ENCODE measurements around the gene EPB41. TPM values are rescaled to one million over a fixed set of nuclear protein-coding genes. Genes with fewer than 3 reads are reported as not detected.

EPB41 gene
- total RNA-seq, 3 donors from 2014 or later (not counting 1 experiment from before 2014, with no cell fraction given), result 151 to 196 (median 172) TPM

DNA sequence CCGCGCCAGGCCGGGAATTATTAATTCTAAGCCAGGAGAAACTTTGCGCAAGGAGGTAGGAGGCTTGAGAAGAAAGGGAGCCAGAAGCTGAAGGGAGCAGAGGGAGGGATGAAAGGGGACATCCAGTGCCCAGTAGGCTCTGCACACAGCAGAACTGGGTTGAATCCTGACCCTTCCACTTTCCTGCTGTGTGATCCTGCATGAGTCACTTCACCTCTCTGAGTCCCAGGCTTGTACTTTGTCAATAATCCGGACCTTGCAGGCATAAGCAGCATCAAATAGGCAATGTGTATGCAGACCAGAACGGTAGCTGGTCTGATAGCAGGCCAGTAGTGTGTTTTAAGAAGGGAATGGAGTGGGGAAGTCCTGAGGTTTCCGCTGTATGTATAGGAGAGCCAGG is 25.5 kb upstream of the EPB41 start:
- Mint-ChIP-seq H3K9me3 (no peaks in the 10 kb centered on the region), H3K27ac (peak overlapping the region; percentile 89 to 93), H3K27me3 (ENCODE audit: low read depth in 2 of 2) (no peaks in the 10 kb centered on the region), H3K36me3 (no peaks in the 10 kb centered on the region), H3K4me3 (peak overlapping the region; percentile 58), H3K4me1 (peaks cover 53 to 62% of the 10 kb centered on the region in 2 donors)
- TF ChIP-seq, protein P1, sequence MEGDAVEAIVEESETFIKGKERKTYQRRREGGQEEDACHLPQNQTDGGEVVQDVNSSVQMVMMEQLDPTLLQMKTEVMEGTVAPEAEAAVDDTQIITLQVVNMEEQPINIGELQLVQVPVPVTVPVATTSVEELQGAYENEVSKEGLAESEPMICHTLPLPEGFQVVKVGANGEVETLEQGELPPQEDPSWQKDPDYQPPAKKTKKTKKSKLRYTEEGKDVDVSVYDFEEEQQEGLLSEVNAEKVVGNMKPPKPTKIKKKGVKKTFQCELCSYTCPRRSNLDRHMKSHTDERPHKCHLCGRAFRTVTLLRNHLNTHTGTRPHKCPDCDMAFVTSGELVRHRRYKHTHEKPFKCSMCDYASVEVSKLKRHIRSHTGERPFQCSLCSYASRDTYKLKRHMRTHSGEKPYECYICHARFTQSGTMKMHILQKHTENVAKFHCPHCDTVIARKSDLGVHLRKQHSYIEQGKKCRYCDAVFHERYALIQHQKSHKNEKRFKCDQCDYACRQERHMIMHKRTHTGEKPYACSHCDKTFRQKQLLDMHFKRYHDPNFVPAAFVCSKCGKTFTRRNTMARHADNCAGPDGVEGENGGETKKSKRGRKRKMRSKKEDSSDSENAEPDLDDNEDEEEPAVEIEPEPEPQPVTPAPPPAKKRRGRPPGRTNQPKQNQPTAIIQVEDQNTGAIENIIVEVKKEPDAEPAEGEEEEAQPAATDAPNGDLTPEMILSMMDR (IDR thresholded peaks at IDR 0.05), result no peak
- DNase-seq (no peak), ATAC-seq (no peak)
- no peaks in the 10 kb centered on the region for H3K27me3 ChIP-seq (ENCODE audit: control insufficient read depth, insufficient read depth, low read length)
- peaks cover 2% of the 10 kb centered on the region for H3K36me3 ChIP-seq (ENCODE audit: control insufficient read depth, insufficient read depth, low read length)
- no peak overlapping the region for H3K4me3 ChIP-seq (ENCODE audit: low read length)
- peaks cover 33% of the 10 kb centered on the region for H3K4me1 ChIP-seq (ENCODE audit: control insufficient read depth, insufficient read depth, low read length)
- 97% methylated on average over 7 of the region's 7 CpGs for WGBS (ENCODE audit: insufficient coverage)
- intact Hi-C loops (cut with micrococcal nuclease), result loop anchor here (5.0 kb wide), 1 partner anchor 293 kb away; the partner anchor contains the start of gene SRSF4
- H3K9me3 ChIP-seq (ENCODE audit: control insufficient read depth, insufficient read depth, low read length), result no peaks in the 10 kb centered on the region
- no peak overlapping the region for H3K27ac ChIP-seq (ENCODE audit: low read length)

DNA sequence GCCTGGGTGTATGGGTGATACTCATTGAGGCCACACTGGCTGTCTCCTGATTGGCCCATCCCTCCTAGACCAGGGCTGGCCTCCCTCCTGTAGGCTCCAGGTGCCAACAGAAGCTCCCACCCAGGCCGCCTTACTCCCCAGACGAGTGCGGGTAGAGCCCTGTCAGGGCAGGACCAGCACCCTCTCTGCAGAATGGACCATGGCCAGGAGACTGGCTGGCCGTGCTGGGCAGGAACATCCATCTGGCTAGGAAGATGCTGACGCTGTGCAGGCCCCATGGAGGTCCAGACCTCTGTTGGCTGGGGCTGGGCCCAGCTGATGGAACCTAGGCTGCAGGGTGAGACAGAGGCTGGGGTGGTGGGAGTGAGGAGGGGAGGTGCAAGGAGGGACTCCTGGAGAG is 25.0 kb upstream of the EPB41 start:
- Mint-ChIP-seq H3K4me3 (no peak overlapping the region), H3K27me3 (ENCODE audit: low read depth in 2 of 2) (no peaks in the 10 kb centered on the region), H3K9me3 (no peaks in the 10 kb centered on the region), H3K36me3 (no peaks in the 10 kb centered on the region), H3K4me1 (peaks cover 50 to 59% of the 10 kb centered on the region in 2 donors), H3K27ac (peak overlapping the region; percentile 89 to 93)
- H3K4me3 ChIP-seq (ENCODE audit: low read length), result no peak overlapping the region
- H3K27ac ChIP-seq (ENCODE audit: low read length), result no peak overlapping the region
- WGBS (ENCODE audit: insufficient coverage), result 97% methylated on average over 5 of the region's 5 CpGs
- no peaks in the 10 kb centered on the region for H3K27me3 ChIP-seq (ENCODE audit: control insufficient read depth, insufficient read depth, low read length)
- peaks cover 2% of the 10 kb centered on the region for H3K36me3 ChIP-seq (ENCODE audit: control insufficient read depth, insufficient read depth, low read length)
- DNase-seq (no peak), ATAC-seq (no peak)
- TF ChIP-seq, protein P1 (IDR thresholded peaks at IDR 0.05), result no peak
- H3K9me3 ChIP-seq (ENCODE audit: control insufficient read depth, insufficient read depth, low read length), result no peaks in the 10 kb centered on the region
- H3K4me1 ChIP-seq (ENCODE audit: control insufficient read depth, insufficient read depth, low read length), result peaks cover 28% of the 10 kb centered on the region
- intact Hi-C loops (cut with micrococcal nuclease), result loop anchor here (5.0 kb wide), 1 partner anchor 293 kb away; the partner anchor contains the start of gene SRSF4

DNA sequence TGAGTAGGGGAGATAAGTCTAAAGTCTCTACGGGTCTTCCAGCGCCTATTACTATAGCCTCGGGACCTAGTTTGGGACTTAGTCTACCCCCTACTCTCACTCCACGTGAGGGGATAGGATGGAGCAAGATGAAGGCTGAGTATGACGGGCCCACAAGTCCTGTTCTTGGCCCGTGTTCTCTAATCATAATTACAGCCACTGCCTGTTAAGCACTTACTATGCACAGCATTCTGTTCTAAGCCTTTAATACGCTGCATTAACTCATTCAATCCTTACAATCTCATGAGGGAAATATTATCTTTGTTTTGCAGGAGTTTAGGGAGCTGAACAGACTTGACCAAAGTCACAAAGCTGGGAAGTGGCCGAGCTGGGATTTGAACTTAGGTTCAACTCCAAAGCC is 23.9 kb upstream of the EPB41 start:
- H3K9me3 Mint-ChIP-seq, result no peaks in the 10 kb centered on the region
- no peak overlapping the region for H3K27ac Mint-ChIP-seq
- no peak for DNase-seq
- H3K4me1 ChIP-seq (ENCODE audit: control insufficient read depth, insufficient read depth, low read length), result peaks cover 18% of the 10 kb centered on the region
- intact Hi-C loops (cut with micrococcal nuclease), result no loop called here
- H3K36me3 Mint-ChIP-seq, result no peaks in the 10 kb centered on the region
- H3K27me3 Mint-ChIP-seq (ENCODE audit: low read depth in 2 of 2), result no peaks in the 10 kb centered on the region
- no peak overlapping the region for H3K4me3 Mint-ChIP-seq
- WGBS (ENCODE audit: insufficient coverage), result 100% methylated on average over 4 of the region's 8 CpGs
- no peaks in the 10 kb centered on the region for H3K27me3 ChIP-seq (ENCODE audit: control insufficient read depth, insufficient read depth, low read length)
- ATAC-seq, result no peak
- peaks cover 39 to 49% of the 10 kb centered on the region in 2 donors for H3K4me1 Mint-ChIP-seq
- no peak overlapping the region for H3K4me3 ChIP-seq (ENCODE audit: low read length)
- H3K27ac ChIP-seq (ENCODE audit: low read length), result no peak overlapping the region
- peaks cover 2% of the 10 kb centered on the region for H3K36me3 ChIP-seq (ENCODE audit: control insufficient read depth, insufficient read depth, low read length)
- TF ChIP-seq, protein P1 (IDR thresholded peaks at IDR 0.05), result no peak
- H3K9me3 ChIP-seq (ENCODE audit: control insufficient read depth, insufficient read depth, low read length), result no peaks in the 10 kb centered on the region

DNA sequence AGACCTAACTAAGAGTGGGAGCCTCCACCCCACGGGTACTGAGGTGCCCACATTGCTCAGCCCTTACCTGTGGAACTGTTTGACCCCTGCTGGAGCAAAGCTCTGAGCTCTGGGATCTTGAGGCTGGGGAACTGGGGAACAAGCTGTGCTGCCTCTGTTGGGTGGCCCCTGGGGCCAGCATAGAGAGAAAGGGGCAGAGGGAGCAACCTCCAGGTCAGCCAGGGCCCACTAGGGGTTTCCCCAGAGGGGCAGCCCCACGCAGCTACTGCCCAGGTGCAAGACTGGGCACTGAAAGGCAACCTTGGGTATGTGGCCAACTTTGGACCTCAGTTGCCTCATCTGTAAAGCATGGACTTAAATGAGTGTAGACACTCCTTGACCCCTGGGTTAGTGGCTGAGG is 23.5 kb upstream of the EPB41 start:
- Histone ChIP-seq H3K27ac (ENCODE audit: low read length) (no peak overlapping the region), H3K4me1 (ENCODE audit: control insufficient read depth, insufficient read depth, low read length) (peaks cover 15% of the 10 kb centered on the region), H3K36me3 (ENCODE audit: control insufficient read depth, insufficient read depth, low read length) (peaks cover 2% of the 10 kb centered on the region), H3K27me3 (ENCODE audit: control insufficient read depth, insufficient read depth, low read length) (no peaks in the 10 kb centered on the region), H3K4me3 (ENCODE audit: low read length) (no peak overlapping the region), H3K9me3 (ENCODE audit: control insufficient read depth, insufficient read depth, low read length) (no peaks in the 10 kb centered on the region)
- Mint-ChIP-seq H3K4me1 (peaks cover 35 to 46% of the 10 kb centered on the region in 2 donors), H3K27me3 (ENCODE audit: low read depth in 2 of 2) (no peaks in the 10 kb centered on the region), H3K36me3 (no peaks in the 10 kb centered on the region), H3K4me3 (no peak overlapping the region), H3K27ac (peak overlapping the region in 1 of 2 donors; percentile 40), H3K9me3 (no peaks in the 10 kb centered on the region)
- intact Hi-C loops (cut with micrococcal nuclease), result no loop called here
- TF ChIP-seq, protein P1 (IDR thresholded peaks at IDR 0.05), result no peak
- ATAC-seq, result no peak
- 98% methylated on average over 2 of the region's 2 CpGs for WGBS (ENCODE audit: insufficient coverage)
- no peak for DNase-seq
